Smooth muscle cell (in vitro differentiated cells): ENCODE results near the gene SUFU. TPM values are rescaled to one million over a fixed set of nuclear protein-coding genes. Genes with fewer than 3 reads are reported as not detected.

Experiments used
- DNase-seq: peaks from one replicate; lab custom pipeline; 2025; ENCODE audit not compliant: unreplicated experiment; lab: John Stamatoyannopoulos, UW
- H2AFZ ChIP-seq: fragments of 200-600 bp; sonication (generic); 2 replicates; pipeline ENCODE4 v1.6.0; 2016; ENCODE audit warnings: antibody characterized with exemption, low read depth, mild to moderate bottlenecking
- H3F3A ChIP-seq: fragments of 200-600 bp; sonication (generic); 2 replicates; pipeline ENCODE4 v1.6.0; 2017; ENCODE audit warnings: antibody characterized with exemption, low read depth
- H3K27ac ChIP-seq: fragments of 200-600 bp; sonication (generic); 2 replicates; pipeline ENCODE4 v1.5.1; 2016; ENCODE audit warnings: low read depth, mild to moderate bottlenecking
- H3K27me3 ChIP-seq: fragments of 200-600 bp; sonication (generic); 2 replicates; pipeline ENCODE4 v1.6.1; 2016; ENCODE audit warnings: low read depth, mild to moderate bottlenecking
- H3K36me3 ChIP-seq: fragments of 200-600 bp; sonication (generic); 2 replicates; pipeline ENCODE4 v1.5.1; 2016; ENCODE audit warnings: low read depth
- H3K4me1 ChIP-seq: fragments of 200-600 bp; sonication (generic); 2 replicates; pipeline ENCODE4 v1.5.1; 2016; ENCODE audit warnings: low read depth
- H3K4me2 ChIP-seq: fragments of 200-600 bp; sonication (generic); 2 replicates; pipeline ENCODE4 v1.6.0; 2016; ENCODE audit warnings: mild to moderate bottlenecking
- H3K4me3 ChIP-seq: fragments of 200-600 bp; sonication (generic); 2 replicates; pipeline ENCODE4 v1.5.1; 2016; ENCODE audit warnings: mild to moderate bottlenecking
- H3K79me2 ChIP-seq: fragments of 200-600 bp; sonication (generic); 2 replicates; pipeline ENCODE4 v1.6.0; 2016; ENCODE audit warnings: low read depth, mild to moderate bottlenecking
- H3K9ac ChIP-seq: fragments of 200-600 bp; sonication (generic); 2 replicates; pipeline ENCODE4 v1.6.0; 2016; ENCODE audit warnings: low read depth
- H3K9me3 ChIP-seq: fragments of 200-600 bp; sonication (generic); replicated peaks from 2 replicates; pipeline ENCODE4 v1.5.1; 2016; ENCODE audit warnings: low read depth
- H4K20me1 ChIP-seq: fragments of 200-600 bp; sonication (generic); 2 replicates; pipeline ENCODE4 v1.6.0; 2016; ENCODE audit warnings: low read depth
- WGBS: methylation state at CpG from one replicate; pipeline ENCODE4 v1.1.7; 2016; ENCODE audit warnings: low lambda C conversion rate; 5-methylcytosine and 5-hydroxymethylcytosine counted together
- polyA plus RNA-seq: library from polyadenylated mRNA; unstranded; fragments of >200 nt; fragmentation: Nextera tagmentation; extraction: Ambion mirVana; gene quantifications from 2 replicates; pipeline ENCODE4 v1.2.1, GENCODE V29; 2016
- total RNA-seq: library from RNA; depleted of rRNA; stranded (reverse); fragments of >200 nt; gene quantifications from 2 replicates; pipeline ENCODE4 v1.2.3, GENCODE V29; 2014
- TF ChIP-seq, protein P1 (sequence below): fragments of 200-600 bp; sonication (generic); IDR thresholded peaks from 2 replicates; pipeline ENCODE4 v1.5.1; 2017; ENCODE audit warnings: borderline replicate concordance, mild to moderate bottlenecking, antibody characterized with exemption; ENCODE audit not compliant: insufficient read depth, poor library complexity, severe bottlenecking

SUFU gene
- total and polyA plus RNA-seq, 2 experiments from 2014 or later = 8.5 to 17.2 TPM

DNA sequence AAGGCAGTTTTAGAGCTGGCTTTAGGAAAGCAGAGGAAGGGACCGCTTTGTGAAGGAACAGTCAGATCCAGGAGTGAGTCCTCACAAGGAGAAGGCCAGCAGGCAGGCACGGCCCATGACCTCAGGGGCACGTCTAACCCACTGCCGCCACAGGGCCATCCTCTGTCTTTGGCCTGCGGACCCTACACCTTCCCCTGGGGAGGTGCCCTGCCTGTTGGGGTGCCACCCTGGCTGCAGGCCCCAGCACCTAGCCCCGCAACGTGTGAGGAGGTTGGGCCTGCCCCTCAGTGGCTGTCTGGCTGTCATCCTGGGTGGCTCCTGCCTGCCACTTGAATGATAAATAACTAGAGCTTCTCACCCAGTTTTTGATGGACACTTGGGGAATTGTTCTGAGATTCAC lies 109.5 kb downstream of the SUFU start:
- no peak overlapping the region for H3K9ac ChIP-seq
- H3K4me2 ChIP-seq = no peak overlapping the region
- H3K9me3 ChIP-seq = no peaks in the 10 kb centered on the region
- no peak overlapping the region for H2AFZ ChIP-seq
- H3K4me1 ChIP-seq = no peaks in the 10 kb centered on the region
- H3K4me3 ChIP-seq = no peak overlapping the region
- no peaks in the 10 kb centered on the region for H3F3A ChIP-seq
- no peak overlapping the region for H3K27ac ChIP-seq
- H3K27me3 ChIP-seq = no peaks in the 10 kb centered on the region
- no peak for DNase-seq
- TF ChIP-seq, protein P1, sequence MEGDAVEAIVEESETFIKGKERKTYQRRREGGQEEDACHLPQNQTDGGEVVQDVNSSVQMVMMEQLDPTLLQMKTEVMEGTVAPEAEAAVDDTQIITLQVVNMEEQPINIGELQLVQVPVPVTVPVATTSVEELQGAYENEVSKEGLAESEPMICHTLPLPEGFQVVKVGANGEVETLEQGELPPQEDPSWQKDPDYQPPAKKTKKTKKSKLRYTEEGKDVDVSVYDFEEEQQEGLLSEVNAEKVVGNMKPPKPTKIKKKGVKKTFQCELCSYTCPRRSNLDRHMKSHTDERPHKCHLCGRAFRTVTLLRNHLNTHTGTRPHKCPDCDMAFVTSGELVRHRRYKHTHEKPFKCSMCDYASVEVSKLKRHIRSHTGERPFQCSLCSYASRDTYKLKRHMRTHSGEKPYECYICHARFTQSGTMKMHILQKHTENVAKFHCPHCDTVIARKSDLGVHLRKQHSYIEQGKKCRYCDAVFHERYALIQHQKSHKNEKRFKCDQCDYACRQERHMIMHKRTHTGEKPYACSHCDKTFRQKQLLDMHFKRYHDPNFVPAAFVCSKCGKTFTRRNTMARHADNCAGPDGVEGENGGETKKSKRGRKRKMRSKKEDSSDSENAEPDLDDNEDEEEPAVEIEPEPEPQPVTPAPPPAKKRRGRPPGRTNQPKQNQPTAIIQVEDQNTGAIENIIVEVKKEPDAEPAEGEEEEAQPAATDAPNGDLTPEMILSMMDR = no peak
- no peaks in the 10 kb centered on the region for H3K79me2 ChIP-seq
- 95% methylated on average over 7 of the region's 7 CpGs for WGBS
- H3K36me3 ChIP-seq = no peaks in the 10 kb centered on the region
- no peaks in the 10 kb centered on the region for H4K20me1 ChIP-seq

DNA sequence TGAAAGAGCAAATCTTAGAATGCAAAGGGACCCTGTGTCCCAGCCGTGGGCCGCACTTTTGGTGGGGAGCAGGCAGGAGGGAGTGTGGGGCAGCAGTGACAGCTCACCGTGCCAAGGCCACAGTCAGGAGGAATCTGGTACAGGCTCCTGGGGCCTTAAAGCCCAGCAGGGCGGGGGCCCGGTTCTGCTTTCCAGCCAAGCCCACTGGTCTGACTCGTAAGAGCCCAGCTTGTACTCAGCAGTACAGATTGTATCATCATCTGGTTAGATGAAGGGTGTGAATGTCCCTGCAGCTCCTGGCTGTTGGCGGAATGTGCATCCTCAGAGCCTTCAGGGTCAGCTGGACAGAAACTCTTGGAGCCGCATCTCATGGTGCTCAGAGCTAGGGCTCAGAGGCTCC lies 110.0 kb downstream of the SUFU start:
- Histone ChIP-seq H3K4me1 (no peaks in the 10 kb centered on the region), H4K20me1 (no peaks in the 10 kb centered on the region), H3K4me3 (no peak overlapping the region), H3K9ac (no peak overlapping the region), H3F3A (no peaks in the 10 kb centered on the region), H3K4me2 (no peak overlapping the region), H3K27ac (no peak overlapping the region), H3K27me3 (no peaks in the 10 kb centered on the region), H3K36me3 (no peaks in the 10 kb centered on the region), H2AFZ (no peak overlapping the region), H3K9me3 (no peaks in the 10 kb centered on the region), H3K79me2 (no peaks in the 10 kb centered on the region)
- DNase-seq = no peak
- TF ChIP-seq, protein P1 = no peak
- WGBS = 72% methylated on average over 8 of the region's 8 CpGs

DNA sequence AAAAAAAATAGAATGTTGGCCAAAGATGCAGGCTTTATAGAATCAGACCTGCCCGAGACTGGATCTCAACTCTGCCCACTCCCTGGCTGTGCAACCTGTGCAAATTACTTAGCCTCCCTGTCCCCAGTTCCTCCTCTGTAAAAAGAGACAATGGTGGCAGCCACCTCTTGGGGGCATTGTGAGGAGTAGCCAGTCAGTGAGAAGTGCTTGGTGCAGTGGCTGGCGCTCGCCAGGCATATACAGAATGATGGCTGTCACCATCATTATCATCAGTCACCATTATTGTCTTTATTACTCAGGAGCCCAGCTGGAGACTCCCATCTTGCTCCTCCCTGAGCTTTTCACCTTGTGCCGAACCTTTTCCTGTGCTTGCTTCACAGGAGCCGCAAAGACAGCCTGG lies 111.1 kb downstream of the SUFU start:
- H3K27me3 ChIP-seq = no peaks in the 10 kb centered on the region
- H3F3A ChIP-seq = no peaks in the 10 kb centered on the region
- no peaks in the 10 kb centered on the region for H3K79me2 ChIP-seq
- H3K4me3 ChIP-seq = no peak overlapping the region
- no peak overlapping the region for H3K9ac ChIP-seq
- no peaks in the 10 kb centered on the region for H3K36me3 ChIP-seq
- DNase-seq = no peak
- no peak overlapping the region for H3K4me2 ChIP-seq
- 95% methylated on average over 5 of the region's 5 CpGs for WGBS
- no peak overlapping the region for H2AFZ ChIP-seq
- H3K27ac ChIP-seq = no peak overlapping the region
- no peaks in the 10 kb centered on the region for H3K9me3 ChIP-seq
- H3K4me1 ChIP-seq = no peaks in the 10 kb centered on the region
- no peaks in the 10 kb centered on the region for H4K20me1 ChIP-seq
- TF ChIP-seq, protein P1 = no peak

DNA sequence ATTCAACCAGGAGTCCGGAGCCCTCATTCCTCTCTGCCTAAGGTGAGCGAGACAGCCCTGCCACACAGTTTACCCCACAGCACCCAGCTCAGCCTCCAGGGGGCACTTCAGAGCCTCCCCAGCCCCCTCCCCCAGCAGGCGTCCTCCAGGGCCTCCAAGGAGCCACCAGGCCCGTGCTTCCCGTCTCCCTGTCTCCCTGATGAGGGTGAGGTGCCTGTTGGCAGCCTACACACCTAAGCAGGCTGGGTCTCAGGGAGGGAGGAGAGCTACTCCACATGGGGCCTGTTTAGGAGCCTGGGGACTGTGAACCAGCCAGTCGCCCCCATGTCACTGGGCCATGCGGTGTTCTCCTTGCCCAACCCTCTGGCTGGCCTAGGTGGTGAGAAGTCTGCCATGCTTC lies 111.6 kb downstream of the SUFU start:
- 63% methylated on average over 7 of the region's 7 CpGs for WGBS
- Histone ChIP-seq H3K79me2 (no peaks in the 10 kb centered on the region), H3K27ac (no peak overlapping the region), H3K9me3 (no peaks in the 10 kb centered on the region), H3K4me2 (no peak overlapping the region), H3K36me3 (no peaks in the 10 kb centered on the region), H3K4me1 (no peaks in the 10 kb centered on the region), H4K20me1 (no peaks in the 10 kb centered on the region), H3K27me3 (no peaks in the 10 kb centered on the region), H3K9ac (no peak overlapping the region), H2AFZ (no peak overlapping the region), H3F3A (no peaks in the 10 kb centered on the region), H3K4me3 (no peak overlapping the region)
- no peak for DNase-seq
- TF ChIP-seq, protein P1 = peak; percentile 35
